ENCODE data around the gene CAMLG.
A peak's percentile ranks its signal among the peaks of the same experiment; 100 is the strongest.

The CAMLG gene

GRCh38 chr5:134738963-134739661 is 764 bp downstream of the CAMLG start (continued):
- no peak for TF ChIP-seq ZBTB7A (tag by site-specific recombination; IDR thresholded peaks at IDR 0.05; ENCODE audit: low read depth)
- no peak for TF ChIP-seq HOXC10 (CRISPR knock-in tag; IDR thresholded peaks at IDR 0.05)
- TF ChIP-seq ZNF555 (tag by site-specific recombination; conservative IDR thresholded peaks at IDR 0.05): no peak
- TF ChIP-seq ZSCAN4 (tag by site-specific recombination; IDR thresholded peaks at IDR 0.05): no peak
- 0 out of 2 replicates have a peak, but pooled peaks have one; percentile 4 for TF ChIP-seq ZBTB8A (tag by site-specific recombination; IDR thresholded peaks at IDR 0.05)
- TF ChIP-seq GLIS1 (tag by site-specific recombination; IDR thresholded peaks at IDR 0.05): no peak
- TF ChIP-seq ZBTB10 (tag by site-specific recombination; IDR thresholded peaks at IDR 0.05): peak; percentile 75; the same call in 1 of the 2 replicates
- no peak for TF ChIP-seq ZNF488 (tag by site-specific recombination; IDR thresholded peaks at IDR 0.05)
- TF ChIP-seq ZNF501 (tag by site-specific recombination; IDR thresholded peaks at IDR 0.05): peak; percentile 36; the same call in 1 of the 2 replicates
- 0 out of 2 replicates have a peak, but pooled peaks have one; percentile 34 for TF ChIP-seq ZNF561 (tag by site-specific recombination; IDR thresholded peaks at IDR 0.05; ENCODE audit: borderline replicate concordance)
- no peak for TF ChIP-seq ZNF776 (tag by site-specific recombination; IDR thresholded peaks at IDR 0.05; ENCODE audit: borderline replicate concordance)
- no peak for TF ChIP-seq ZNF624 (tag by site-specific recombination; IDR thresholded peaks at IDR 0.05)
- TF ChIP-seq ZNF670 (tag by site-specific recombination; IDR thresholded peaks at IDR 0.05; ENCODE audit: low read depth): no peak
- peak; percentile 73; the same call in 1 of the 2 replicates for TF ChIP-seq CTCF (tag by site-specific recombination; IDR thresholded peaks at IDR 0.05)
- TF ChIP-seq PRDM10 (tag by site-specific recombination; IDR thresholded peaks at IDR 0.05): no peak
- no peak for TF ChIP-seq ZNF266 (tag by site-specific recombination; IDR thresholded peaks at IDR 0.05; ENCODE audit: low read depth)
- TF ChIP-seq ZNF777 (tag by site-specific recombination; IDR thresholded peaks at IDR 0.05; ENCODE audit: borderline replicate concordance): no peak
- TF ChIP-seq ZFHX2 (tag by site-specific recombination; conservative IDR thresholded peaks at IDR 0.05): peak; percentile 78
- TF ChIP-seq PRDM4 (tag by site-specific recombination; IDR thresholded peaks at IDR 0.05): 0 out of 2 replicates have a peak, but pooled peaks have one; percentile 22
- TF ChIP-seq BCL11B (tag by site-specific recombination; IDR thresholded peaks at IDR 0.05; ENCODE audit: low read depth): no peak
